ENCODE data around the gene AUP1.

DNA sequence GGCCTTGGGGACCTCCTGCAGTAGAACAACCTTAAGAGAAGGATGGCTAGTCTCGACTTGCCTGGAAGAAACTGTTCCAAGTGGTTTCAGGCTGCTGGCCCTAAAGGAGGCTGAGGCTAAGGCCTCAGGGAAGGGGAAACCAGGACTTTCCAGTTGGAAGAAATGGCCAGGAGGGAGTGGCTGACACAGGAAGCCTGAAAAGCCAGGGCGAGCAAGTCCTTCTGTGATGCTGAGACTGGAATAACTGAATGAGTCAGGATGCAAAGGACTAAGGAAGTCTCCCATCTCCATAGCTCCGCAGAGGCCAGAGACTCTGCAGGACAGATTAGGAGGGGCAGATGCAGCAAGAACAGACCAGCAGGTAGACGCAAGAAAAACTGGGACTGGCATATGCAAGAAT is 7.6 kb upstream of the AUP1 start:
- TF ChIP-seq, protein P1, sequence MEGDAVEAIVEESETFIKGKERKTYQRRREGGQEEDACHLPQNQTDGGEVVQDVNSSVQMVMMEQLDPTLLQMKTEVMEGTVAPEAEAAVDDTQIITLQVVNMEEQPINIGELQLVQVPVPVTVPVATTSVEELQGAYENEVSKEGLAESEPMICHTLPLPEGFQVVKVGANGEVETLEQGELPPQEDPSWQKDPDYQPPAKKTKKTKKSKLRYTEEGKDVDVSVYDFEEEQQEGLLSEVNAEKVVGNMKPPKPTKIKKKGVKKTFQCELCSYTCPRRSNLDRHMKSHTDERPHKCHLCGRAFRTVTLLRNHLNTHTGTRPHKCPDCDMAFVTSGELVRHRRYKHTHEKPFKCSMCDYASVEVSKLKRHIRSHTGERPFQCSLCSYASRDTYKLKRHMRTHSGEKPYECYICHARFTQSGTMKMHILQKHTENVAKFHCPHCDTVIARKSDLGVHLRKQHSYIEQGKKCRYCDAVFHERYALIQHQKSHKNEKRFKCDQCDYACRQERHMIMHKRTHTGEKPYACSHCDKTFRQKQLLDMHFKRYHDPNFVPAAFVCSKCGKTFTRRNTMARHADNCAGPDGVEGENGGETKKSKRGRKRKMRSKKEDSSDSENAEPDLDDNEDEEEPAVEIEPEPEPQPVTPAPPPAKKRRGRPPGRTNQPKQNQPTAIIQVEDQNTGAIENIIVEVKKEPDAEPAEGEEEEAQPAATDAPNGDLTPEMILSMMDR (IDR thresholded peaks at IDR 0.05; ENCODE audit: poor library complexity), result no peak
- TF ChIP-seq EZH2phosphoT487 (IDR thresholded peaks at IDR 0.05; ENCODE audit: low read depth, severe bottlenecking, unreplicated experiment) (no peak), EZH2 (IDR thresholded peaks at IDR 0.05; ENCODE audit: borderline replicate concordance) (no peak)

Data from hepatocyte (in vitro differentiated cells).